GM18519 (cell line): ENCODE data around the gene SYT17.

Experiments
- ATAC-seq: cut with Tn5 transposase; IDR thresholded peaks from one replicate; pipeline ENCODE4 v1.9.1; 2021; ENCODE audit warnings: mild to moderate bottlenecking, moderate library complexity; ENCODE audit not compliant: unreplicated experiment, low FRiP score

SYT17 gene

GRCh38 chr16:19210280-19210924 lies 42.4 kb downstream of the SYT17 start:
- peak; percentile 82 for ATAC-seq

- no peak for ATAC-seq
Observed at GRCh38 chr16:19210968-19211367, 42.9 kb downstream of the SYT17 start.

- no peak for ATAC-seq
Observed at GRCh38 chr16:19212059-19212458, 44.0 kb downstream of the SYT17 start.

GRCh38 chr16:19213885-19214284 lies 45.8 kb downstream of the SYT17 start:
- ATAC-seq = no peak

GRCh38 chr16:19215705-19216104 lies 47.7 kb downstream of the SYT17 start:
- ATAC-seq = no peak

- no peak for ATAC-seq
Observed at GRCh38 chr16:19218581-19218980, 50.5 kb downstream of the SYT17 start.

- ATAC-seq = no peak
Observed at GRCh38 chr16:19219836-19220235, 51.8 kb downstream of the SYT17 start.

- no peak for ATAC-seq
Observed at GRCh38 chr16:19223235-19224170, 55.5 kb downstream of the SYT17 start.

- ATAC-seq = no peak
Observed at GRCh38 chr16:19225651-19226050, 57.6 kb downstream of the SYT17 start.

- ATAC-seq = no peak
Observed at GRCh38 chr16:19227643-19228042, 59.6 kb downstream of the SYT17 start.

- no peak for ATAC-seq
Observed at GRCh38 chr16:19228052-19228451, 60.0 kb downstream of the SYT17 start.

- ATAC-seq = no peak
Observed at GRCh38 chr16:19228575-19228974, 60.5 kb downstream of the SYT17 start.

GRCh38 chr16:19230575-19230974 lies 62.5 kb downstream of the SYT17 start:
- ATAC-seq = no peak

GRCh38 chr16:19231881-19232280 lies 63.8 kb downstream of the SYT17 start:
- ATAC-seq = no peak

GRCh38 chr16:19232988-19233387 lies 64.9 kb downstream of the SYT17 start:
- no peak for ATAC-seq

- ATAC-seq = no peak
Observed at GRCh38 chr16:19235478-19235877, 67.4 kb downstream of the SYT17 start.

- no peak for ATAC-seq
Observed at GRCh38 chr16:19235886-19236285, 67.8 kb downstream of the SYT17 start.

- ATAC-seq = no peak
Observed at GRCh38 chr16:19236561-19237209, 68.6 kb downstream of the SYT17 start.

- ATAC-seq = no peak
Observed at GRCh38 chr16:19238406-19238805, 70.4 kb downstream of the SYT17 start.

GRCh38 chr16:19239511-19240155 lies 71.6 kb downstream of the SYT17 start:
- no peak for ATAC-seq

GRCh38 chr16:19240494-19240893 lies 72.5 kb downstream of the SYT17 start:
- ATAC-seq = no peak
